Kidney (tissue), 14 donors: Measurements from ENCODE around the gene CAPNS2. TPM values are rescaled to one million over a fixed set of nuclear protein-coding genes. Genes with fewer than 3 reads are reported as not detected.

Experiments used
- DNase-seq, 5 donors: peaks; one replicate each; pipeline ENCODE4 v3.0.0-alpha.2; 2013 to 2020
- FAIRE-seq: peaks from 2 replicates; lab custom pipeline; 2012; peaks lifted over from hg19 to GRCh38; lab: Jason Lieb, UNC
- H3K27ac ChIP-seq, 2 donors: one replicate each; pipeline ENCODE4 v1.7.0; 2013; ENCODE audit warnings: low read depth in 2 of 2, low read length in 2 of 2, inconsistent platforms in 1 of 2
- H3K27me3 ChIP-seq: one replicate; pipeline ENCODE4 v1.7.1; 2013; ENCODE audit warnings: low read length, inconsistent platforms; ENCODE audit not compliant: control insufficient read depth, insufficient read depth
- H3K36me3 ChIP-seq, 3 donors: one replicate each; pipeline versions ENCODE4 v1.7.0 to v1.7.1; 2013; ENCODE audit warnings: low read length in 3 of 3, control low read depth in 1 of 3, inconsistent platforms in 1 of 3; ENCODE audit not compliant: insufficient read depth in 3 of 3, control insufficient read depth in 2 of 3
- H3K4me1 ChIP-seq, 3 donors: one replicate each; pipeline versions ENCODE4 v1.7.0 to v1.7.1; 2013; ENCODE audit warnings: low read length in 3 of 3, inconsistent platforms in 1 of 3, low read depth in 1 of 3; ENCODE audit not compliant: control insufficient read depth in 2 of 3, insufficient read depth in 2 of 3
- H3K4me3 ChIP-seq, 3 donors: one replicate each; pipeline versions ENCODE4 v1.7.0 to v1.8.1; 2013; ENCODE audit warnings: low read length in 3 of 3, control low read depth in 1 of 3, inconsistent platforms in 1 of 3
- H3K9ac ChIP-seq, 3 donors: one replicate each; pipeline versions ENCODE4 v1.7.0 to v1.7.1; 2013; ENCODE audit warnings: low read length in 3 of 3, control low read depth in 1 of 3, inconsistent platforms in 1 of 3
- H3K9me3 ChIP-seq, 3 donors: one replicate each; pipeline versions ENCODE4 v1.7.0 to v1.7.1; 2013; ENCODE audit warnings: low read length in 3 of 3, control low read depth in 1 of 3, inconsistent platforms in 1 of 3; ENCODE audit not compliant: control insufficient read depth in 2 of 3, insufficient read depth in 1 of 3
- intact Hi-C: fragments of 100-400 bp; cut with DNase I; formaldehyde crosslinking; loops from one replicate; pipeline ENCODE4 v1.11.1; 2022
- polyA plus RNA-seq: library from polyadenylated mRNA; stranded (reverse); fragments of 350-450 nt; fragmentation: Illumina TruSeq; extraction: RNeasy Lipid Tissue Mini Kit (QIAGEN cat#74804); gene quantifications from one replicate; pipeline ENCODE4 v1.2.3, GENCODE V29; 2014; ENCODE audit warnings: low read depth, low replicate concordance; ENCODE audit not compliant: insufficient read depth
- total RNA-seq: library from RNA; stranded (reverse); fragmentation: NEBNext Ultra II Directional; extraction: Animal tissue kit (Norgen Biotek cat#: 25700); gene quantifications from one replicate; pipeline ENCODE4 v1.2.1, GENCODE V29; 2021
- TF ChIP-seq, protein P1 (sequence below): IDR thresholded peaks from 3 replicates; pipeline ENCODE4 v1.5.1; 2012; ENCODE audit warnings: mild to moderate bottlenecking, moderate library complexity, borderline replicate concordance; ENCODE audit not compliant: insufficient read depth; ENCODE audit errors: extremely low read depth
- donor health status: control.
- donor health status: control.
- donor health status: control.
- donor health status: control.
- donor health status: control.
- donor health status: DM: yes; HTN: yes; CAD: no.
- donor health status: Normal renal cell carcinoma (clear cell type).

Gene CAPNS2
- total and polyA plus RNA-seq, 2 donors from 2014 or later = 0.85 TPM; not detected in 1

- TF ChIP-seq, protein P1, sequence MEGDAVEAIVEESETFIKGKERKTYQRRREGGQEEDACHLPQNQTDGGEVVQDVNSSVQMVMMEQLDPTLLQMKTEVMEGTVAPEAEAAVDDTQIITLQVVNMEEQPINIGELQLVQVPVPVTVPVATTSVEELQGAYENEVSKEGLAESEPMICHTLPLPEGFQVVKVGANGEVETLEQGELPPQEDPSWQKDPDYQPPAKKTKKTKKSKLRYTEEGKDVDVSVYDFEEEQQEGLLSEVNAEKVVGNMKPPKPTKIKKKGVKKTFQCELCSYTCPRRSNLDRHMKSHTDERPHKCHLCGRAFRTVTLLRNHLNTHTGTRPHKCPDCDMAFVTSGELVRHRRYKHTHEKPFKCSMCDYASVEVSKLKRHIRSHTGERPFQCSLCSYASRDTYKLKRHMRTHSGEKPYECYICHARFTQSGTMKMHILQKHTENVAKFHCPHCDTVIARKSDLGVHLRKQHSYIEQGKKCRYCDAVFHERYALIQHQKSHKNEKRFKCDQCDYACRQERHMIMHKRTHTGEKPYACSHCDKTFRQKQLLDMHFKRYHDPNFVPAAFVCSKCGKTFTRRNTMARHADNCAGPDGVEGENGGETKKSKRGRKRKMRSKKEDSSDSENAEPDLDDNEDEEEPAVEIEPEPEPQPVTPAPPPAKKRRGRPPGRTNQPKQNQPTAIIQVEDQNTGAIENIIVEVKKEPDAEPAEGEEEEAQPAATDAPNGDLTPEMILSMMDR = no peak
- no peak for FAIRE-seq
These were observed 38.6 kb upstream of the CAPNS2 start for GRCh38 chr16:55527885-55528284.

GRCh38 chr16:55529018-55529417 is 37.5 kb upstream of the CAPNS2 start:
- DNase-seq (peak in 1 of 5 donors; percentile 15), FAIRE-seq (no peak)
- intact Hi-C loops = no loop called here
- TF ChIP-seq, protein P1 = no peak
- Histone ChIP-seq H3K4me3 (no peak overlapping the region), H3K36me3 (no peaks in the 10 kb centered on the region), H3K27ac (no peak overlapping the region), H3K27me3 (no peaks in the 10 kb centered on the region), H3K9me3 (no peaks in the 10 kb centered on the region), H3K4me1 (no peaks in the 10 kb centered on the region), H3K9ac (no peak overlapping the region)

More at GRCh38 chr16:55527885-55528284, 38.6 kb upstream of the CAPNS2 start:
- Histone ChIP-seq H3K36me3 (no peaks in the 10 kb centered on the region), H3K4me3 (no peak overlapping the region), H3K27ac (no peak overlapping the region), H3K27me3 (no peaks in the 10 kb centered on the region), H3K4me1 (no peaks in the 10 kb centered on the region), H3K9ac (no peak overlapping the region), H3K9me3 (no peaks in the 10 kb centered on the region)
- no peak for DNase-seq
- intact Hi-C loops = no loop called here

DNA sequence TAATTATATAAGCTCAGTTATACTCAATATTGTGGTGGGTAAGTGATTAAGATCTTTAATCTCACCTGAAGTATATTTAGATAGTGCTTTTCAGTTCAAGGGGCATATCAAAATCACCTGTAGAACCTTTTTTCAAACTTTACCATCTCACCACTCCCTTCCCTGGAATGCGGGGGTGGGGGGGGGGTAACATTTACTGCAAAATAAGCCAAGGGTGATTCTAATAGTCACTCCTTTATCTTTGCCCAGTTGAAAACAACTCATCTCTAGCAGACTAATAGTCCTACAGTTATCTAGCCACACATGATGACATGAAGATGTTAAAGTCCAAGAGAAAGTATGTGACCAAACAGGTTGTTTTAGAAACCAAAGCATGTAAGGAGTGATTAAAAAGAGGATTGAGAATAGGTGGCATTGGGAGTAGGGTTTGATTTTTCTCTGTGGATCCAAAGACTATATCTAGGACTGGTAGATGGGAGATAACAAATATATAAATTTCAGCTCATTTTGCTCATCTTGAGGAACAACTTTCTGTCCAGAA is 36.1 kb upstream of the CAPNS2 start:
- no peaks in the 10 kb centered on the region for H3K9me3 ChIP-seq
- intact Hi-C loops = no loop called here
- H3K4me3 ChIP-seq = no peak overlapping the region
- H3K36me3 ChIP-seq = no peaks in the 10 kb centered on the region
- TF ChIP-seq, protein P1 = no peak
- no peak overlapping the region for H3K27ac ChIP-seq
- no peak for FAIRE-seq
- no peak overlapping the region for H3K9ac ChIP-seq
- H3K27me3 ChIP-seq = no peaks in the 10 kb centered on the region
- no peaks in the 10 kb centered on the region for H3K4me1 ChIP-seq
- no peak for DNase-seq

DNA sequence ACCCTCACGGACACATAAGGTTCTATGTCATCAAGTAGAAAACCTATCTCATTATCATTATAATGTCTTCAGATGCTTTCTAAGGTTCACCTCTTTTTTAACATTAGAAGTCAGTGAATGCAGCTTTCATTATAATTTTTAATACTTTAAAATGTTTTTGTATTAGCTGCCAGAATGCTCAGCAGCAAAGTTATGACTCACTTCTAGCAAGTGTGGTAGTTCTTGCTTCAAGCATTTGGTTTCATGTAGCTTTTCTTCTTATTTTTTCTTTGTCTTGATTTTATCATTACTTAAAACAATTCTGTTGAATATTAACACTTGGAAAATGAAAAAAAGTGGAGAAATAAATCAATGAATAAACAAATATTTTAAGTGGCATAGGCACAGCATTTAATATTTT is 34.3 kb upstream of the CAPNS2 start:
- TF ChIP-seq, protein P1 = no peak
- Histone ChIP-seq H3K9ac (no peak overlapping the region), H3K27ac (no peak overlapping the region), H3K36me3 (no peaks in the 10 kb centered on the region), H3K27me3 (no peaks in the 10 kb centered on the region), H3K9me3 (no peaks in the 10 kb centered on the region), H3K4me3 (no peak overlapping the region), H3K4me1 (no peaks in the 10 kb centered on the region)
- intact Hi-C loops = no loop called here
- peak; percentile 23 for FAIRE-seq
- DNase-seq = no peak
